NOMO-1 treated with dmso at 0.1 percent for 144 hours (cell line): ENCODE measurements around the gene ARHGAP40.

Source experiments
- DNase-seq: peaks from one replicate; lab custom pipeline; 2025; ENCODE audit not compliant: unreplicated experiment; lab: John Stamatoyannopoulos, UW

ARHGAP40 gene

DNA sequence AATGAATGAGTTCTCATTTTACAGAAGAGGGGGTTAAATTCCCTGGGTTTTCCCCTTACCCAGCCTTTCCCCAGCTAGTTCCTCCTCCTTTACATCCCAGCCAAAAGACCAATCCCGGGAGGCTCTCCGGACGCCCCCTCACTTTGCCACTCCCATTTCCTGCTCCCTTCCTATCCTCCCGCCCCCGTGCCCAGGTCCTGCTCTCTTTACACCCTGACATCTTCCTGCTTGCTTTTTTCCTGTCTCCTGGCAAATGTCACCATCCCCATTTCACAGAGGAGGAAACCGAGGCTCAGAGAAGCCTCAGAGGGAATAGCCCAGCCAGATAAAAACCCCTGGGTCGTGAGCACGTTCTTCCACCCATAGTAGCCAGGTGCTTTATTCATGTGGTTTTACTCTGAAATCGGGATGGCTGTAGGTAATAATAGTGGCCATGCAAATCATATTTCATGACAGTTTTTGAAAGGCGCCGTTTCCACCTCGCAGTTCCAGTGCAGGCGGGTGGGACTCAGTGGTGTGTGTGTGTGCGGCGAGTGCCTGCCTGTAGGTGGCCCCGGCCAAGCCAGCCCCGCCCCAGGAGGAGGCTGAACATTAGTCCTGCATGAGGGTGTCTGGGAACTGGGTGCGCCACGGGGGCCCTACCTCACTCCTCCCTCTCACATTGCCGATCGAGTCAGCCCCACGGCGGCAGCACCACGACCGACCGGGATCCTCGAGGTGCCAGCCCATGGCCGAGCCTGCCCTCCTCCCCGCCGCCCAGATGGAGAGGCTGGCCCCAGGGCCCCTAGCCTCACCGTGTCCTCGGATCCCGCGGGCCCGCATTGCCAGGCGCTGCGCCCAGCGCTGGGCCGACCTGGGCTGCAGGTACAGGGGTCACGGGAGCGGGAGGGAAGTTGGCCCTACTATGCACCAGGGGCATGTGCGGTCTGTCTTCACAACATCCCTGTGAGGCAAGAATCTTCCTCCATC lies at the start of gene ARHGAP40:
TSS of gene ARHGAP40 (plus strand) at position 594 of the 969 bp plus-strand sequence.
- no peak for DNase-seq

DNA sequence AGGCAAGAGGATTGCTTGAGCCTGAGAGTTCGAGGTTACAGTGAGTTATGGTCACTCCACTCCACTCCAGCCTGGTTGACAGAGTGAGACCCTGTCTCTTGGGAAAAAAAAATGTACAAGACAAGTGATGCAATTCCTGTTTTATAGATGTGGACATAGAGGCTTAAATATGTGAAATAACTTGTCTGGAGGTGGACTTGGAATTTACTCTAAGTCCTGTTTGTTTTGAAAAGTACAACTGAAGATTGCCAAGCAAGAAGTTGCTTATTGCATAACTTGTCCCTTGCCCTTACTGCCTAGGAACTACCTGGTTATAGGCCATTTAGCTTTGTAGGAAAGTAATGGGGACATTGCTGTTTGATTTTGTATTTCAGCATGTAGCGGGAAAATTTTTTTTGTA lies 46.6 kb upstream of the ARHGAP40 start:
- DNase-seq: no peak

DNA sequence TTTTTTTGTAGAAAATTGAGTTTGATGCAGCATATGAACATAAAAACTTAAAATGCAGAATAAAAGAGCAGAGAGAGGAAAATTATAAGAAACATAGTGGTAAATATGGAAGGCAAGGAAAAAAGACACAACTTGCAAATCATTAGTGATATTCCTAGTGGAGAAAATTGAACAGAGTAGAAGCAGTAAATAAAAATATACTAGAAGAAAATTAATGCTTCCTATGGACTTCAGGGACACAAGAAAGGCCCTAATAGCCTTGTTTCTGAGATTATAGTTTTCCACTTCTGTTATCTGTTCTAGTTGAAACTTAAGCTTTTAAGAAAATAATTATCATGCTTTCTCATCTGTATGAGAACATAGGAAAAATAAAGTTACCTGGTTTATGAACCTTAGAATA lies 46.2 kb upstream of the ARHGAP40 start:
- no peak for DNase-seq

GRCh38 chr20:38557174-38557573 lies 44.4 kb upstream of the ARHGAP40 start:
- DNase-seq: no peak

- DNase-seq: no peak
Observed at GRCh38 chr20:38558596-38559360, 42.8 kb upstream of the ARHGAP40 start.

- DNase-seq: no peak
Observed at GRCh38 chr20:38559764-38560163, 41.8 kb upstream of the ARHGAP40 start.

- DNase-seq: no peak
Observed at GRCh38 chr20:38563802-38564431, 37.7 kb upstream of the ARHGAP40 start.

- no peak for DNase-seq
Observed at GRCh38 chr20:38564680-38565079, 36.9 kb upstream of the ARHGAP40 start.

GRCh38 chr20:38566036-38566598 lies 35.5 kb upstream of the ARHGAP40 start:
- DNase-seq: no peak

DNA sequence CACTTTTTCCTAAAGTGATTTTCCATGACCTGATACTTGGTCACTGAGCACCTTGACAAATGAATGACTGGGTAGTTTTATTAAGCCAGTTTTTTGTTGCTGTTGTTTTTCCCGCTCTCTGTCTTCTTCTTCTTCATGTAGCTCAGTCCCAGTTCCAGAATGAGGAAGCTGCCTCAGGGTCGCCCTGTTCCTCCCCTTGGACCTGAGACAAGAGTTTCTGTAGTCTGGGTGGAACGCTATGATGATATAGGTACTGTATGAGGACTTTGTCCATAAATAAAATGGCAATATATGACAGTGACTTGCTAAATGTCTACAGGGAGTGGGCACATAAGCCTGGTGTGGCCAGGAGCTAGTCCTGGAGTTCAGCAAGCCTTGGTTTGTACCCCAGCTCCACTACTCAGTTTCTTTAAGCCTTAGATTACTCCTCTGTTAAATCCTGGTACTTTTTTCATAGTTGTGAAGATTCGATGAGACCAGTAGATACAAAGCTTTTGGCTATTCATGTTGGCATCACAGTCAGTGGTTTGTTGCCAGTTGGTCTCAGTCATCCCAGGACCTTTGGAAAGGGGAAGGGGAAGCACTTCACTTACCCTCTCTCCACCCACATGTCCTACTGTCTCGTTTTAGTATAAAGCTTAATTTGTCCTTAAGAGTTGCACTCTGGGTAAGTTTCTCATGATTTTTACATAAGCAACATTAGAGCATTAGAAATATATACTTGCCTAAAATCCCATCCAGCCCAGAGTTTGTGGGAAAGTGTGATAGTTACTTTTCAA lies 31.7 kb upstream of the ARHGAP40 start:
- DNase-seq: no peak

DNA sequence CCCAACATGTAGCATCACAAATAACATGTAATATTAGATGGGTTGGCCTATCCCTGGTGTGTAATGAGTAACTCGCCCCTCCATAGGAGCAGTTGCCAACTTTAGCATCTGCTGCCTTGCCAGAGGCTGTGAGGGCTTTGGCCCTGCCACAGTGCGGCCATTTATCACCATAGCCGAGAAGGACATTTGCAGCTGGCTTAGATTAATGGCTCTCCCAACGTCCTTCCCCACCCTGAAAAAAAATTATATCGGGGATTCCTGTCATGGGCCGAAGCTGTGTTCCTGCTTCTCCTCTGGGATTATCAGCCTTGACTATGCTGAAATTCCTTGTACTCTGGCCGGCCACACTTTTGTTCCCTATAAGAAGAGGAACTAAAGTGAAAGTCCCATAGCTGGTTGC lies 28.2 kb upstream of the ARHGAP40 start:
- DNase-seq: no peak

DNA sequence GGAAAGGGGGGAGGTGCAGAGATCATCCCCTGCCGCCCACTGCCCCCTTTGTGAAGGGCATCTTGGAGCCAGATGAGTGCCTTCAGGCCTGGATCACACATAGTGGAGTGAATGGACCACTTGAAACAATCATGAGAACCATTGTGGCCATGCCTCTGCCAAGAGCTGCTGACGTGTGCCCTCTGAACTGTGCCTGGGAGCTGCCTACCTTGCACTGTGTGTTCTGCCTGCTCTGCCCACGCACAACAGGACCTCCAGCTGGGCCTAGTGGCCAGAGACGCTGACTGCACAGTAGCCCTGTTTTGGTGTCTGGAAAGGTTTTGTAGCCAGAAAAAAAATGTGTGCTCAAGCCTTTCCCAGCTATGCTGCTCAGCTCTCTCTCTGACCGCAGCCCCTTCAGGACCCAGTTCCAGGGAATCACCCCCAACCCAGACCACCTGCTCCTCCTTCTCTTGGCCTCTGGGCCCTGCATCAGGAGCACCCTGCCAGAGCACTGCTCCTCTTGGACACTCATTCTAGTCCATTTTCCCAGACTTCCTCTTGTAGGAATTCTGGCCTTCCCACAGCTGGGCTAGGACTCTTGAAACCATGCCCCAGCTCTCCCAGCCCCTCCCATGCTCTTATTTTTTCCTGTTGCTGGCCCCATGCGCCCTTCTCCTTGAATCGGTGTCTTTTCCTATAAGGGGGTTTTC lies 22.2 kb upstream of the ARHGAP40 start:
- DNase-seq: no peak

DNA sequence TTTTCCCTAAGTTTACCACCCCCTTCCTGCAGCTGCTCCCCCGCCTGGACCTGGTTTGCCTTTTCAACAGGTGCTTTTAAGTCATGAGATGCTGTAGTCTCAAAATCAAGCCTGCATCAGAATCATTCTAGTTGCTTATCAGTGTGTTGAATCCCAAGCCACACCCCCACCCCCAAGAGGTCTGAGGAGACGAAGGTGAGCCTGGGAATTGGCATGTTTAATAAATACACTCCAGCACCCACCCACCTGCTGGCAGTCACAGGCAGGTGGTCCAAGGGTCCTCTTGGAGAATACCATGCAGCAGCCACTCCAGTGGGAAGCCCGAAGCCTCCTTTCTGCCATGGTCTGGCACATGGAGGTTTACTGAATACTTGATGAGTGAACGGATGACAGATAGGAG lies 21.7 kb upstream of the ARHGAP40 start:
- DNase-seq: no peak

- no peak for DNase-seq
Observed at GRCh38 chr20:38581013-38581412, 20.6 kb upstream of the ARHGAP40 start, which contains the start of gene ADIG. Gene ADIG (plus strand): TSS chr20:38581197. CDS start chr20:38581251, 54 bp downstream.

DNA sequence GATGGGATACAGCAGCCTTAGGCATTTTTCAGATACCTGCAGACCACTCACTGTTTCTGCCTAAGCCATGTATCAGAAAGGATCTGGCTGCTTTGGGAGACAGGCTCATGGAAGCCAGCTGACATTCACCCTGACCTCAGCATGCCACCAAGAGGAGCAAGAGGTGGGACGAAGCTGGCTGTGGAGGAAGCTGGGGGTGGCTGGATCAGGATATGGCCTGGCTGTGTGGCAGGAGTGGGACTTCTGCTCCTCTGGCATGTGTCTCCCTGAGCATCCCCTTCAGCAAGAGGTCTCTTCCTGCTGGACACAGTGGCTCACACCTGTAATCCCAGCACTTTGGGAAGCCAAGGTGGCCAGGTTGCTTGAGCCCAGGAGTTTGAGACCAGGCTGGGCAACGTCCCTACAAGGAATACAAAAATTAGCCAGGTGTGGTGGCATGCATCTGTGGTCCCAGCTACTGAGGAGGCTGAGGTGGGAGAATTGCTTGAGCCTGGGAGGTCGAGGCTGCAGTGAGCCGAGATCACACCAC lies 19.7 kb upstream of the ARHGAP40 start:
- no peak for DNase-seq

- DNase-seq: no peak
Observed at GRCh38 chr20:38583306-38583705, 18.3 kb upstream of the ARHGAP40 start.

- DNase-seq: no peak
Observed at GRCh38 chr20:38584099-38584763, 17.4 kb upstream of the ARHGAP40 start.

GRCh38 chr20:38585404-38586180 lies 16.0 kb upstream of the ARHGAP40 start:
- no peak for DNase-seq
